ENCODE data around the gene LRRC10B.

Gene LRRC10B

DNA sequence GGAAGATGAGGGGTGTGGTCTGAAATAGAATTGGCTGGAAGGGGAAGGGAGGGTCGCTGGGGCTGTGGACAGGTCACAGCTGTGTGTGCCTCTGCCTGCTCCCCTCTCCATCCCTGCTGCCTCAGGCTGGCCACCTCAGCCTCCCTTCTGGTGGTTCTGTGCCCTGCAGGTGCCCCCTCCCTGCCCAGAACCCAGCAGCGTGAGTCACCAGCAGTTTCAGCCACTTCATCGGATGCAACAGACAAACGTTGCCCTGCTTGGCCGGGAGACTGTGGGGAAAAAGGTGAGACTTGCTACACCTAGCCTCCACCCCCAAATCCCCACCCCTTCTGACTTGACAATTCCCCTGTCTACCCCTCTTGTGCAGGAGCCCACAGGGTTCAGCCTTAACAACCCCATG lies 21.8 kb upstream of the LRRC10B start:
- no peak for DNase-seq (ENCODE audit: low read depth)

DNA sequence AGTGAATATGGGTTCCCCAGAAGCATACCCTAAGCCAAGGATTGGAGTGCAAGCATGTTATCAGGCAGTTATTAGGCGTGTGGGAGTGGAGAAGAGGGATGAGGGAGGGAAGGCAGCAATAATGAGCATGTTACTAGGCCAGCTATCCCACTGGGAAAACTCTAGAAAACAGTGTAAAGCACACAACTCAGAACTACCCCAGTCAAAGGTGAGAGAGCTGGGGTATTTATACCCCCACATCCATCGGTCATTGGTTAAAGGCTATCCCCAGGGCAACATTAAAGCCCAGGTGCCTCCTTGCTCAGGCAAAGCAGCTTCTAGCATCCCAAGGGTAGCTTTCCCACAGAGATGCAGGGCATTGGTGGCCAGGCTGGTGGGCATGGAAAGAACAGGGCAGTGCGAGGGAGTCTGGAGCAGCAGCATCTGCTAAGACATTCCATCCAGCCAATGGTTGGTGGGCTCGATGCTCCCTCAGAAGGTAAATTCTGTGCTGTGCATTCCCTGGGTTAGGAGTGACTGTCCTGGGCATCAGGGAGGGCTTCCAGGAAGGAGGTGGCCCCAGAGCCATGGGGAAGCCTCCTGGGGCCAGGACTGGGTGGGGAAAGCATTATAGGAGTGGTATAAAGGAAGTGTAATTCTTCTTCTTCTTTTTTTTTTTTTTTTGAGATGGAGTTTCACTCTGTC lies 21.1 kb upstream of the LRRC10B start:
- no peak for DNase-seq (ENCODE audit: low read depth)

DNA sequence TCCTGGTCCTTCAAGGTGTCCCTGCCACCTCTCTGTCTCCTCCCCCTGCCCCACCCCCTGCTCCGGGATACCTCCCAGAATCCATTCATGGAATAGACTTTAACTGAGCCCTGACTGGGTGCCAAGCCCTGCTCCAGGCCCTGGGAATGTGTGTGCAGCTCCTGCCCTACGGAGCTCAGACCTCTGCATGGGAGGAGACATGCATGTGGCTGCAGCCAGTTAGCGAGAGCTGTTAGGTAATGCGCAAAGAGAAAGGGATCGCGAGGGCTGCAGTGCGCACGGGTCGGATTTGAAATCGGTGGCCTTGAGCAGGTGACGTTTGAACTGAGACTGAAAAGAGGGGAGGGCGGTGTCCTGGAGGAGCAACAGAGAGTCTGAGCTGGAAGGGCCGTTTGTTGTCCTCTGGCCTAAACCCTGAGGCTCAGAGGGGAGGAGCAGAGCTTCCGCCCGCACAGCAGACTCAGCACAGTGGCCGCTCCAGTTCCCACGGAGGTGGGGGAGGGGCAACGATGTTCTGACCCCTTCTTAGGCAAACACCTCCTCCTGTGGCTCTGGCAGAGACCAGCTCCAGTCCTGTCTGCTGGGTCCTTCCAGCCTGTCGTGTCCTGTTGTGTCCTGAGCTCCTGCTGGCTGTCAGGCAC lies 19.8 kb upstream of the LRRC10B start:
- peak; percentile 58 for DNase-seq (ENCODE audit: low read depth)

DNA sequence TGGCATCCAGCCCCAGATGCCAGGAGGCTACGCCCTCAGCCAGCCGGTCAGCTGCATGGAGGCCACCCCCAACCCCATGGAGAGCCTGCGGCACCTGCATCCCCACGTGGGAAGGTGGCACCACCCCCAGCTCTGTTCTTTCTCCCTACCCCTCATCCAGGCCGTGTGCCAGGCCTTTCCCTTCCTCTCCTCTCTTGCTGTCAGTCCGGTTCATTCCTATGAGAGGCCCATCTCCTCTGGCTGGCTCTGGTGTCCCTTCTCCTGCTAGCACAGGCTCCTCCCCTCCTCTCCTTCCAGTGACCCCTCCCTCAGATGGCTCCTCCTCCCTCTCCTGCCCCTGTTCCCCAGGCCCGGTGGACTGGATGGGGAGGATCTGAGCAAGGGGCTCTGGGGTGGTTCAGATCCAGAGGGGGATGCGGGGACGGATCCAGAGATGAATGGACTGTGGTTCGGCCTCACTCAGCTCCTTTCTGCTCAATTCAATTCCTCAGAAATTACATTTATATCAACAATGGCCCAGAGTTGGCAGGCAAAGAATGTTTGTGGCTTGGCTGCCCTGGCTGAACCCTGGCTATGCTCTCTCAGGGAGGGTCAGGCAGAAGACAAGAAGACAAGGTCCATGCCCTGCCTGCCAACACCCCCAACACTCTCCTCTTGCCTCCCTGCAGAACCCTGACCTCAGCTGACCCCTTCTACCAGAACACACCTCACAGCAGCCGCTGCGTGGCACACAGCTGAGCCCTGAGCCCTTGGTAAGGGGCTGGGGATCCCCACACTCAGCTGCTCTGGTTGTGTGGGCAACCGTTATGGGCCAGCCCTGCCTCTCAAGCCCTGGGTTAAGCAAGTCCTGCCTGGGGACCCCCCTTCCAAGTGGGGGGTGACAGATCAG lies 18.5 kb upstream of the LRRC10B start:
- DNase-seq (ENCODE audit: low read depth), result peak; percentile 71

DNA sequence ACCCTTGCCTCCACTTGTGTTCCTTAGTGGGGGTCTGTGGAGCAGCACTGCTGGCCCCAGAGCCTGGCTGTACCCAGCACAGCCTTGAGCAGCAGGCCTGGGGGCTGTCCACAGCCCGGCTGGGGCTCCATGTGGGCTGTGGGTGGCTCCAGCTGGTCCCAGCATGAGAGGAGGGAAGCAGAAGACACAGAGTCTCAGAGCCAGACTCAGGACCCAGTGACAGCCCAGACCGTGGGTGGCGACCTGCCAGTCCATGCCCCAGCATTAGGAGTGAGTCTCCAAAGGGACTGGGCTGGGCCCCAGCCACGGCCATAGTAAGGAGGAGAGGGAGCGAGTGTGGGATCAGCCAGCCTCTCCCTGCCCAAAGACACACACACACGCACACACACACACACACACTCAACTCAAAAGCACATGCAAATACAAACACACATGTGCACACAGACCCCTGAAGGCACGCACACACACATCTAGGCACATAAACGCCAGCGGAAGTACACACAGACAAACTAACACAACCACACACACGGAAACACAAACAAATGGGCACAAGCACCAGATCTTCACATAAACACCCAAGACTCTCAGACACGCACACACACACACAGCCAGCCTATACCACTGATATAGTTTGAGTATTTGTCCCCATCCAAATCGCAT lies 16.7 kb upstream of the LRRC10B start:
- DNase-seq (ENCODE audit: low read depth), result no peak

DNA sequence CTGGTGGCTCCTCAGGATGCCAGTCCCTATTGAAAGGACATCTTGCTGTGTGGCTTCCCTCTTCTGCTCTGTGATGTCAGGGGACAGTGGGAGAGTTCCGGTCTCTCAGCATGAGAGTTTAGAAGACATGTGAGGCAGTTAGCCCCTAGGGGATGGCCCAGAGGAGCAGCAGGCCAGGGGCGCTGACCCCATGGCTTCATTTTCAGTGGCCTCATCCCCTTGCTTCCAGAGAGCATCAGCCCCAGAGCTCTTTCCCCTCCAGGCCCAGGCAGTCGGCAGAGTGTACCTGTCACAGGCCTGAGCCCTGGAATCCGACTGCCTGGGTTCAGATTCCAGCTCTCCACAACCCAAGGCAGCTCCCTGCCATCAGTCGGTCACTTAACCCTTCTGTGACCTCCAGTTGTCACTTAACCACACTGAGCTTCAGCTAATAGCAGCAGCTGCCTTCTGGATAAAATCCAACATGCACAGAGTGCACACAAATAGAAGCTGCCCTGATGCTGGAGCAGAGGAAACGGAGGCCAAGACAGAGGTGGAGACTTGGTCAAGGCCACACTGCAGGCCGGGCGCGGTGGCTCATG lies 14.1 kb upstream of the LRRC10B start:
- no peak for DNase-seq (ENCODE audit: low read depth)

DNA sequence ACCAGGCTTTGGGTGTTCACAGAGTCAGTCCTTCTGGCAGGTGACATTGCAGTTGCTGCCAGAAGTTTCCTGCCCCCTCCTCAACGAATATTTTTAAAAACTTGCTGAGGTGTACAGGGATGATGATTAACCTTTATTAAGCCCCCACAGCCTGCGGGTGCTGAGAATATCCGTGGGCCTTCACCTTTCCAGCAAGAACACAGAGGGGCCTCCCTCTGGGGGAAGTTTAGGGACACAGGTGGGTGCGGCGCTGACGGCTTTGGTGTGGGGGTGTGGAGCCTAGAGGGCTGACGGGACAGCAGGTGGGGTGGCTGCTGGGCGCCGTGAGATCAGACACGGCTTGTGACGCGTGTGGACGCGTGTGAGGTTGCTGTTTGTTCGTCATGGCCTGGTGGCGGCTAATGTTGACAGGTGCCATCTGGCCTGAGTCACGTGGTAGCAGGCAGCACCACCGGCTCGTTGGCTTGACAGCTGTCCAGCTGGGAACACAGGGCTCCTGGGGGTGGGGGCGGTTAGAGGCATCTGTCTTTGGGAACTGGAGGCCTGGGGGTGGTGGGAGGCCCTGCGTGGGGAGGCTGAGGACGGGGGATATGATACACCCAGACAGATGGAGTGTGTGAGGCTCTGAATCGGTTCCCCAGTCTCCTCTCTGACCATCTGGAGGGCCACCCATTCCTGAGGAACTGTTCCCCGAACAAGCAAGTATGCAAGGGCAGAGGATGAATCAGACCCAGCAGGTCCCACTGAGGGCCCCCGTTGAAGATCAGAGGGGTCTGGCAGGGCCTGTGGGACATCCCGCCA lies 12.5 kb upstream of the LRRC10B start:
- no peak for DNase-seq (ENCODE audit: low read depth)

DNA sequence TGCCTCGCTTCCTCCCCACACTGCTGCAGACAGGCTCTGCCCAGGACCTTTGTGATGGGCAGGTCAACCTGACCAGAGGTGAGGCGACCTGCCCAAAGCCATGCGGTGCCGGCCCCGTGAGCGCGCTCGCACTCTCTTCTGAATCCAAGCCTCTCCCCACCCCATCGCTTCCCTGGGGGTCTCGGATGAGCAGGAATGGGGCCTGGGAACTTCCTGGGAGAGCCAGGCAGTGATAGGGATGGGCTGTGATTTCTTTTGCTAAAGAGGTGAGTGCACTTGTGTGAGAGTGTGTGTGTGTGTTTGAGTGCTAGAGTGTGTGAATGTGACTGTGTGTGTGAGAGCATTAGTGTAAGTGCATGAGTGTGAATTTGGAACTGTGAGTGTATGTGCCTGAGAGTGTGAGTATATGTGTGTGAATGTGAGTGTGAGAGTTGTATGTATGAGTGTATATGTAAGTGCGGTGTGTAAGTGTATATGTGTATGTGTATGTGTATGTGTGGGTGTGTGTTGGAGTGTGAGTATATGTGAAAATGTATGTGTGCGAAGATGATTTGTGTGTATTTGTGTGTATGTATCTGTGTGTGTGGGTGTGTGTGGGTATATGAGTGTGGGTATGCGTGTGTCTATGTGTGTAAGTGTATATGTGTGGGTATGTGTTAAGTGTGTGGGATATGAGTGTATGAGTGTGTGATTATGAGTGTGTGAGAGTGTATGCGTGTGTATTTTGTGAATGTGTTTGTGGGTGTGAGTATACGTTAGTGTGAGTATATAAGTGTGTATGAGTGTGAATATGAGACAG lies 11.7 kb upstream of the LRRC10B start:
- no peak for DNase-seq (ENCODE audit: low read depth)

DNA sequence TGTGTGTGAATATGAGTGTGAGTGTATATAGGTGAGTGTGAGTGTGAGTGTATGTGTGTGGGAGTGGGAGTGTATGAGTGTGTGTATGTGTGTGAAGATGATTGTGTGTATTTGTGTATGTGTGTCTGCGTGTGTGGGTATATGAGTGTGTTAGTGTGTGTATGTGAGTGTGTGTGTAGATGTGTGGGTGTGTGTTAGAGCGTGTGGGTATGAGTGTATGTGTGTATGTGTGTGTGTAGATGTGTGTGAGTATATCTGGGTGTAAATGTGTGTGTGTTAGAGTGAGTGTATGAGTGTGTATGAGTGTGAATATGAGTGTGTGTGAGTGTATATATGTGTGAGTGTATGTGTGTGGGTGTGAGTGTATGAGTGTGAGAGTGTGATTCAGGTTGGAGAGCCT lies 11.1 kb upstream of the LRRC10B start:
- DNase-seq (ENCODE audit: low read depth), result no peak

DNA sequence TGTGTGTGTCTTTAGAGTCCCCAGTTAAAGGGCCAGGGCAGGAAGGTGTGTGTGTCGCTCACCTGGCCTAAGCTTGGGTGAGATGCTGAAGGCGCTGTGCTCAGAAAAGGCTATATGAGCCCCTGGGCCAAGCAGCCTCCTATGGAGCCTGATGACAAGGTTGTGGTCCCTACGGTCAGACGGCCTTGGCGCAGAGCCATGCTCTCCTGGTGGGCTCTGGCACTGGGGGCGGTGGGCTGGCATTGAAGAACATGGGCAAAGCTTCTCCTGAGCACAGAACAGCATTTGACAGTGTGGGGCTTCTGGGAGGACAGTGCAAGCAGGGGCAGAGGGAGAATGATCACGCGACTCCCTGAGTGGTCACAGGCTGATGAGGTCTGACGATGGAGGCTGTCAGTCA lies 10.7 kb upstream of the LRRC10B start:
- no peak for DNase-seq (ENCODE audit: low read depth)

DNA sequence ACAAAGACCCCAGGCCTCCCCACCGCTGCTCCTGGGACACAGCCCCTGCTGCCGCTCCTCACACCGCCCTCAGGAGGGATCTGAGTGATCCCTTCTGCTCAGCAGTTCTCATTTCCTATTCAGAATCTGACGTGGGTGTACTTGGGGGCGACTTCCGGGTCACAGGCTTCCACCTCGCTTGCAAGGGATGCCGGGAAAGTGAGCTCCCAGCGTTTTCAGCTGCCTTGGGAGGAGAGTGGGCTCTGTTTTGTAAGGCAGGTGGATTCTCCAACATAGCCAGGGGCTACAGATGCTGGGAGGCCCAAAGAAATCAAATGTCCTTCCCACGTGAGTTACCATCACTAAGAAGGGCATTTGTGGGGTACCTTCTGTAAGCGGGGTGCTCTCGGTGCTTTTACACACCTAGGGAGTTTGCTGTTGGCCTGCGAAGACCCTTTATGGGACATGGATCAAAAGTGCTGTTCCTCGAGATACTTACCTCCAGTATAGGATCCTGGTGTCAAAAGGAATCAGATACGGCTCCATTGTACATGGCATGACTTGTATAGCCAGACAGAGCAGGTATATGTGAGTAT lies 9.7 kb upstream of the LRRC10B start:
- no peak for DNase-seq (ENCODE audit: low read depth)

DNA sequence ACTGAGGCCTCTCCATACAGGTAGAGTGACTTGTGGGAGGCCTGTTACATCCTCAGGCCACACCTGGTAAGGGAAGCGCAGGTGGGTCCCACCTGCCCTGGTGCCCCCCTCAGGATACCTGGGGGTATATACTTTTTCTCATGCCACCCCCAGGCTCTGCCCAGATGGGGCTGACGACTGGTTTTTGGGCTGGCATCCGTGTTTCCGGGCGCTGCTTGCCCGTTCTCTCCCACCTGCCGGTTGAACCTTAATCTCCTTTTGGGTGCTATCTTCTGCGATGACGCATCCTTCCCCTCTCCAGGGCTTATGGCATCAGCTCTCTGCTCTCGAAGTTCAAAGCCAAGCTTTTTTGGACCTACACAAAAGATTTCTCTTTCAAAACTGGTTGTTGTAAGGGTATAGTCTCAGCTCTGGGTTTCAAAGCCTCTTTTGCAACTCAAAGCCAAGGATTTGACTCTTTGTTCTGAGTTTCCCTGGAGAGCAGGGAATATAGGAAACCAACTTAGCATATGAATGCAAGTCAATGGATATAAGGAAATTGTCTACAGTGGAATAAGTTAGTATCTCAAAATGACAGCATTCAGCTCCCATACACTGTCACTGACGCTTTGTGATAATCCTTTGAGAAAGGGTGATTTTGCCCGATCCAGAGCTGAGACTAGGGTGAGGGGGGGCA lies 8.6 kb upstream of the LRRC10B start:
- no peak for DNase-seq (ENCODE audit: low read depth)

DNA sequence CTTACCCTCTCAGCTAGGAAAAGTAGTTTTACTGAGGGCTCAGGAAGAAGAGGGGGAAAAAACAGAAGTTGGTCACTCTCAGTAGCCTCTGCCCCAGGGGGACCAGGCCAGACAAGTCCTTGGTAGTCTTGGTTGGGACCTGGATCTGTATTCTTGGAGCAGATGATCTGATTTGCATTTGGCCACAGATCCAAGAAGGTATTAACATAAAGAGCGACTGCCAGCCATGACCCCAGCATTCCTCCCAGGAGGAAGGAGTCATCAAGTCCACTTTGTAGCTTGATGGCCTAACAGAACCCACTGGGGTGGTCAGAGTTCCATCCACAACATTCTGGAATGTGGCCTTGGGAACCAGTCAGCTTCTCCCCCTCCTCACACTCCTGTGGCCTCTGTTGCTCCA lies 6.0 kb upstream of the LRRC10B start:
- no peak for DNase-seq (ENCODE audit: low read depth)

DNA sequence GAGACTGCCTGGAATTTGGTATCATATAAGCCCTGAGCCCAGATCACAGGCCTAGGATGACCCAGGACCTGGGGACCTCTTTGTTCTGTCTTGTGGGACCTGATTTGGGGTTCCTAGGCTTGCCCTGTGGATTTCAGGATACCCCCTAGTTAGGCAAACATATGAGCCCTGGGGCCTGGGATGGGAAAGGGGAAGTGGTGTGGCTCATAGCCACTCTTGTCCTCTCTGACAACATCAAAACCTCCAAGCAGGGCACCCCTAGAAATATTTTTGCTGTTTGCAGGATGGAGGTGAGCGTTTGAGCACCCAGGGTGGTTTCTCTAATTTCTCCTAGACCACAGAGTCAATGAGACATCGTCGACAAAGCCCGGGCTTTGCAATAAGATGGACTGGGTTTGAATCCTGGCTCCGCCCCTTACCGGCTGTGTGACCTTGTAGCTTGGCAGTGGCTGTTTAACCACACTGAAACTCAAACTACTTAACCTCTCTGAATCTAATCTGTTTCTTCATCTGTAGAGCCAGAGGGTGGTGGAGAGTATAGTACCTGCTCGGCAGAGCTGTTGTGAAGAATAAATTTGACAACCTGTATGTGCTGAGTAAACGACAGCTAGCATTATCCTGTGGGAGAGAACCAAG lies 5.3 kb upstream of the LRRC10B start:
- no peak for DNase-seq (ENCODE audit: low read depth)

DNA sequence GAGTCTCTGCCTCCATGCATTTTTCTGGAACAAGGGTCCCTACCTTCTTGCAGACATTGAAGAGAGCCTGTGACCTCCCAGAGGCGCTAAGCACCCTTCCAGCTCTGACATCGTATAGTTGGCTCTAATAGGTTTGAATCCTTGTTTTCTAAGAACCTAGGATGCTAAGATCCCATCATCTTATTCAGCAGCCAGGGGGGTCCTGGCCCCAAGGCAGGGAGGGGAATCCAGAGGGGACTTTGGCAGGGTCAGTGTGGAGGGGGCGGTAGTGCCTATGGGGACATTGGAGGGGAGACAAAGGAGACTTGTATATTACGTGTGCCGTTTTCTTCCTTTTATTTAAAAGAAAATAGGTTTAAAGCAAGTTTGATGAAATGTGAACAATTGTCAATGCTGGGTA lies 3.4 kb upstream of the LRRC10B start:
- DNase-seq (ENCODE audit: low read depth), result no peak

DNA sequence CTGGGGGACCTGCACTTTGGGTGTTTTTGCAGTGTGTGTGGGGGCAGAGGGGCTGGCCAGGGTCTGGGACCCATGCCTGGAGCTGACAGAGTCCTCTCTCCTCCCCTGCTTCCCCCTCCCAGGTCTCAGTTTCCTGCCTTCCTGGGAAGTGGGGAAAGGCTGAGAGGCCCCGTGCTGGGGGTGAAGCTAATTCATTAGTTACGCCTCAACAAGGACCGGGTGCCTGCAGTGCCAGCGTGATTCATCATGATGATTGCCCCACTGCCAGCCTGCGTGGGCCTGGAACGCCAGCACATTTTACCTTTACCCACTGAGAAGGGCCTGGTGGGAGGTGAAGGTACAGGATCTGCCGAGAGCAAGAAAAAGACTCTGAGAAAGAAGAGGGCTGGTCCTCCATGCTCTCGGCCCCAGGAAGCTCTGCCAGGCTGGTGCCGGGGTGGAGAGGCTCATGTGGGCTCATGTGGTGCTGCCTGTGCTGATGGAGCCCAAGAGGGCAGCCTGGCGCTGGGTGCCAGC lies 2.9 kb upstream of the LRRC10B start:
- DNase-seq (ENCODE audit: low read depth), result no peak

DNA sequence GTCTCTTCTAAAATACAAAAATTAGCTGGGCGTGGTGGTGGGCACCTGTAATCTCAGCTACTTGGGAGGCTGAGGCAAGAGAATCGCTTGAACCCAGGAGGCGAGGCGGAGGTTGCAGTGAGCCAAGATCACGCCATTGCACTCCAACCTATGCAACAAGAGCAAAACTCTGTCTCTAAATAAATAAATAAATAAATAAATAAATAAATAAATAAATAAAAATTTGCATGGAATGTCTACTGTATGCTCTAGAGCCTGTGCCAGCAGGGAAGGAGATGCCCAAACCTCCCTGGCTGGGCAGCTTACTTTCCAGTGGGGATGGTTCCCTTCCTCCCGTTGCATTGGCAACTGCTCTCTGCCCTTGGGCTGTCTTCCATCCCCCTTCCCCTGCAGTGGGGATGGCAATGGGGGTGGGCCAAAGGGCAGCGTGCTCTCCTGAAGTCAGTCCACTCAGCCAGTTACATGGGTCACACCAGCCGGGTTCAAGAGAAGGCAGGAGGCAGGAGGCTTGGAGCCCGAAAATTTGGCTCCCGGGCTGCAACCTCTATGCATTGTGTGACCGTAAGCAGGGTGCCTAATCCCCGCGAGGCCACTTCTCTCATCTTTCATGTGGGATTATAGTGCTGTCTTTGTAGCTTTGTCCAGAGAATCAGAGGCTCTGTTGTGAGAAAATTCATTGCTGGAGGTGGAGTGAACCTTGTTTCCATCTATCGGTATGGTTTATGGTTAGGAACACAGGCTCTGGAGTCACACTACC lies 1.4 kb upstream of the LRRC10B start:
- no peak for DNase-seq (ENCODE audit: low read depth)
